Dendritic cell treated with granulocyte-macrophage colony-stimulating factor and Interleukin-4, amounts not matched to agents 40 ng/mL and 50 ng/mL, for 4 days (primary cell): ENCODE results near the gene NT5DC1.
"Not testable (repeated sequence)": the region's sequence is repeated elsewhere in the genome, so short reads cannot be mapped to it uniquely, and the experiment has no call there.

Experiments
- H3K27ac Mint-ChIP-seq: one replicate; pipeline ENCODE4 v1.8.0; 2022; ENCODE audit warnings: mild to moderate bottlenecking, mixed read lengths
- H3K27me3 Mint-ChIP-seq: one replicate; pipeline ENCODE4 v1.8.0; 2022; ENCODE audit warnings: mild to moderate bottlenecking, mixed read lengths
- H3K36me3 Mint-ChIP-seq: one replicate; pipeline ENCODE4 v1.8.0; 2022; ENCODE audit warnings: low read depth, mixed read lengths
- H3K4me1 Mint-ChIP-seq: one replicate; pipeline ENCODE4 v1.8.0; 2022; ENCODE audit warnings: low read depth, mixed read lengths
- H3K4me3 Mint-ChIP-seq: one replicate; pipeline ENCODE4 v1.8.0; 2022; ENCODE audit warnings: mild to moderate bottlenecking, moderate library complexity, mixed read lengths
- H3K9me3 Mint-ChIP-seq: one replicate; pipeline ENCODE4 v1.8.0; 2022; ENCODE audit warnings: mixed read lengths
- intact Hi-C: fragments of 100-400 bp; cut with micrococcal nuclease; formaldehyde crosslinking; loops from one replicate; pipeline ENCODE4 v1.15.0; 2022

NT5DC1 gene

GRCh38 chr6:116073765-116074440 lies 26.8 kb upstream of the NT5DC1 start:
- Mint-ChIP-seq H3K27me3 (peaks cover 6% of the 10 kb centered on the region), H3K4me3 (no peak overlapping the region), H3K9me3 (no peaks in the 10 kb centered on the region), H3K27ac (no peak overlapping the region), H3K36me3 (no peaks in the 10 kb centered on the region), H3K4me1 (no peaks in the 10 kb centered on the region)
- intact Hi-C loops = no loop called here

- Mint-ChIP-seq H3K9me3 (no peaks in the 10 kb centered on the region), H3K27ac (no peak overlapping the region), H3K4me1 (no peaks in the 10 kb centered on the region), H3K27me3 (peaks cover 6% of the 10 kb centered on the region), H3K36me3 (no peaks in the 10 kb centered on the region), H3K4me3 (no peak overlapping the region)
- intact Hi-C loops = no loop called here
Measured at GRCh38 chr6:116074732-116075390, 25.8 kb upstream of the NT5DC1 start.

- intact Hi-C loops = no loop called here
- Mint-ChIP-seq H3K36me3 (no peaks in the 10 kb centered on the region), H3K4me1 (no peaks in the 10 kb centered on the region), H3K9me3 (no peaks in the 10 kb centered on the region), H3K4me3 (no peak overlapping the region), H3K27me3 (peaks cover 8% of the 10 kb centered on the region), H3K27ac (no peak overlapping the region)
Measured at GRCh38 chr6:116078522-116078921, 22.1 kb upstream of the NT5DC1 start.

GRCh38 chr6:116078945-116079344 lies 21.7 kb upstream of the NT5DC1 start:
- intact Hi-C loops = no loop called here
- H3K27ac Mint-ChIP-seq = no peak overlapping the region

DNA sequence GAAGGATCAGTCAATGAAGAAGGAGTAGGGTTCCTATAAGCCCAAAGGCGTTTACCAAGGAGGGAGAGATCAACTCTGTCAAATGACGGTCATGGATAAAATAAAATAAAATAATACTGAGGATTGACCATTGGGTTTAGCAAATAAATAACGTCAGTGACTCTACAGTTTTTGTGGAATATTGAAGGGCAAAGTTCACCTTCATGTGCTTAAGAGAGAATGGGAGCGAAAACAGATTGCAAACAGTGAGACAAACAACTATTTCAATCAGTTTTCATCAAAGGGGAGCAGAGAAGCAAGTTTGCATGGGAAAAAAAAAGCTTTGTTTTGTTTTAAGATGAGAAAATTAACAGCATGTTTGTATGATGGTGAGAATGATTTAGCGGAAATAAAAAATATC lies 17.6 kb upstream of the NT5DC1 start:
- intact Hi-C loops = no loop called here
- no peak overlapping the region for H3K4me3 Mint-ChIP-seq
- H3K27ac Mint-ChIP-seq = no peak overlapping the region
- no peaks in the 10 kb centered on the region for H3K9me3 Mint-ChIP-seq
- H3K27me3 Mint-ChIP-seq = peaks cover 4% of the 10 kb centered on the region
- no peaks in the 10 kb centered on the region for H3K36me3 Mint-ChIP-seq
- H3K4me1 Mint-ChIP-seq = no peaks in the 10 kb centered on the region

More at GRCh38 chr6:116078945-116079344, 21.7 kb upstream of the NT5DC1 start:
- H3K27me3 Mint-ChIP-seq = peaks cover 8% of the 10 kb centered on the region
- H3K4me1 Mint-ChIP-seq = no peaks in the 10 kb centered on the region
- no peaks in the 10 kb centered on the region for H3K9me3 Mint-ChIP-seq
- no peak overlapping the region for H3K4me3 Mint-ChIP-seq
- no peaks in the 10 kb centered on the region for H3K36me3 Mint-ChIP-seq

- Mint-ChIP-seq H3K9me3 (no peaks in the 10 kb centered on the region), H3K27ac (no peak overlapping the region), H3K4me3 (no peak overlapping the region), H3K4me1 (no peaks in the 10 kb centered on the region), H3K27me3 (peaks cover 4% of the 10 kb centered on the region), H3K36me3 (no peaks in the 10 kb centered on the region)
- intact Hi-C loops = no loop called here
Measured at GRCh38 chr6:116084284-116084683, 16.4 kb upstream of the NT5DC1 start.

- Mint-ChIP-seq H3K27ac (no peak overlapping the region), H3K27me3 (peaks cover 4% of the 10 kb centered on the region), H3K36me3 (no peaks in the 10 kb centered on the region), H3K4me1 (no peaks in the 10 kb centered on the region), H3K4me3 (no peak overlapping the region), H3K9me3 (no peaks in the 10 kb centered on the region)
- intact Hi-C loops = no loop called here
Measured at GRCh38 chr6:116087437-116088027, 13.1 kb upstream of the NT5DC1 start.

GRCh38 chr6:116088946-116089345 lies 11.7 kb upstream of the NT5DC1 start:
- intact Hi-C loops = no loop called here
- no peak overlapping the region for H3K27ac Mint-ChIP-seq
- H3K4me1 Mint-ChIP-seq = no peaks in the 10 kb centered on the region
- no peak overlapping the region for H3K4me3 Mint-ChIP-seq
- H3K27me3 Mint-ChIP-seq = peaks cover 2% of the 10 kb centered on the region
- no peaks in the 10 kb centered on the region for H3K36me3 Mint-ChIP-seq
- no peaks in the 10 kb centered on the region for H3K9me3 Mint-ChIP-seq

GRCh38 chr6:116090251-116090650 lies 10.4 kb upstream of the NT5DC1 start:
- no peaks in the 10 kb centered on the region for H3K36me3 Mint-ChIP-seq
- H3K4me1 Mint-ChIP-seq = no peaks in the 10 kb centered on the region
- intact Hi-C loops = no loop called here
- H3K27me3 Mint-ChIP-seq = no peaks in the 10 kb centered on the region
- no peak overlapping the region for H3K27ac Mint-ChIP-seq
- no peak overlapping the region for H3K4me3 Mint-ChIP-seq
- H3K9me3 Mint-ChIP-seq = no peaks in the 10 kb centered on the region

DNA sequence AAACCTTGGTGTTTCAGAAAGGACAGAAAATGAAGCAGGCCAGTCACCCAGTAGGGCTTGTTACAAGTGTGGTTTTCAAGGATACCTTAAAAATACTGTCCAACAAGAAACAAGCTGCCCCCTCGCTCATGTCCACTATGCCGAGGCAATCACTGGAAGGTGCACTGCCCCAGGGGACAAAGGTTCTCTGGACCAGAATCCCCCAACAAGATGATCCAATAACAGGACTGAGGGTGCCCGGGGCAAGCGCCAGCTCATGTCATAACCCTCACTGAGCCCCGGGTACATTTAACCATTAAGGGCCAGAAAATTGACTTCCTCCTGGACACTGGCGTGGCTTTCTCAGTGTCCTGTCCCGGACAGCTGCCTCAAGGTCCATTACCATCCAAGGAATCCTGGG lies 6.6 kb upstream of the NT5DC1 start:
- H3K9me3 Mint-ChIP-seq = peaks cover 13% of the 10 kb centered on the region
- H3K4me3 Mint-ChIP-seq = no peak overlapping the region
- no peaks in the 10 kb centered on the region for H3K27me3 Mint-ChIP-seq
- no peaks in the 10 kb centered on the region for H3K36me3 Mint-ChIP-seq
- intact Hi-C loops = no loop called here
- no peak overlapping the region for H3K27ac Mint-ChIP-seq
- peaks cover 7% of the 10 kb centered on the region for H3K4me1 Mint-ChIP-seq

- not testable (repeated sequence) for H3K27ac Mint-ChIP-seq, H3K27me3 Mint-ChIP-seq, H3K36me3 Mint-ChIP-seq, H3K4me3 Mint-ChIP-seq
- intact Hi-C loops = loop anchor here (2.0 kb wide), 1 partner anchor 85 kb away; no protein-coding TSS in a partner anchor
- Mint-ChIP-seq H3K4me1 (peaks cover 14% of the 10 kb centered on the region), H3K9me3 (peaks cover 13% of the 10 kb centered on the region)
Measured at GRCh38 chr6:116096048-116096759, 4.4 kb upstream of the NT5DC1 start.

DNA sequence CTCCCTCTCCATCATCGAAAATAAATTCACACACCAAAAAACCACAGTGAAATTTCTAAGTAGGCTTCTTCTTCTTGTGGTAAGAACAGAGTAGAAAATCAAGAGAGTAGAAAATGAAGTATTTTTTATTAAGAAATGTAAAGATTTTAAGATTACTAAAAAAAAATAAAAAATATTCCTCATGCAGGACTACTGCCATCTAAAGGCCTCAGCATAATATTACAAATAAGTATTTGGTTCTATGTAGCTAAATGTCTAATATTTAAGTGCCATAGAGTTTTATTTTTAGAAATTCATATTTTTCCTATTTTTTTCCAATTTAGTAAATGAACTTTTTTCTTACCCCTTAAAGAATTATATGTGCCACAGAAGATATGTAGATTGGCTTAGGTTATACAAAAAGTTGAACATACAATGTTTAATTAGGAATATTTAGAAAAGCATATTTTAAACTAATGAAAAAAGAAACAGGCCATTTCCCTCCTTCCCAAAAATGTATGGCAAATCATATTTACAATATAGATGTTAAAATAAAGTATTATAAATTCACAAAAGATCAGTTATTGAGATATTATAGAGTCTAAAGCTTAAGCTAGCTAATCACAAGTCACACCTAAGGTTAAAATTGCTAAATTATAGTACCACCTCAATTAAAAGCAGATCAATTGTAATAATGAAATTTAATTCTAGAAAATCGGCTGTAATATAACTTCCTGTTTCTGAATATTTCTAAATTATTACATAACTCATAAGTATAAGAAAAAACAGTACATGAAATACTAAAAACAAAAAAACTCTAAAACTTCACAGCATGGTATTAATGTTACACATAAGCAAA lies 3.5 kb upstream of the NT5DC1 start:
- H3K27ac Mint-ChIP-seq = no peak overlapping the region
- no peak overlapping the region for H3K4me3 Mint-ChIP-seq
- peaks cover 24% of the 10 kb centered on the region for H3K4me1 Mint-ChIP-seq
- H3K9me3 Mint-ChIP-seq = peaks cover 13% of the 10 kb centered on the region
- peaks cover 8% of the 10 kb centered on the region for H3K27me3 Mint-ChIP-seq
- peaks cover 9% of the 10 kb centered on the region for H3K36me3 Mint-ChIP-seq
- intact Hi-C loops = loop anchor here (2.0 kb wide), 1 partner anchor 86 kb away; no protein-coding TSS in a partner anchor

- peaks cover 13% of the 10 kb centered on the region for H3K9me3 Mint-ChIP-seq
- intact Hi-C loops = no loop called here
- no peak overlapping the region for H3K4me3 Mint-ChIP-seq
- H3K4me1 Mint-ChIP-seq = peaks cover 38% of the 10 kb centered on the region
- peaks cover 15% of the 10 kb centered on the region for H3K36me3 Mint-ChIP-seq
- no peak overlapping the region for H3K27ac Mint-ChIP-seq
- H3K27me3 Mint-ChIP-seq = peaks cover 8% of the 10 kb centered on the region
Measured at GRCh38 chr6:116099036-116099435, 1.6 kb upstream of the NT5DC1 start.
